GM23338 (cell line): ENCODE measurements around the gene ADAMTSL4. TPM values are rescaled to one million over a fixed set of nuclear protein-coding genes. Genes with fewer than 3 reads are reported as not detected.

ENCODE experiments used
- ATAC-seq: fragments of 200-7000 bp; cut with Tn5 transposase; 3 replicates; pipeline ENCODE4 v1.9.1; 2020
- DNase-seq: peaks from one replicate; pipeline ENCODE4 v3.0.0-alpha.2; 2015; ENCODE audit warnings: low spot score
- H2AFZ ChIP-seq: fragments of 200-600 bp; sonication (generic); 2 replicates; pipeline ENCODE4 v1.8.0; 2016; ENCODE audit warnings: antibody characterized with exemption, mild to moderate bottlenecking, moderate library complexity
- H3F3A ChIP-seq: fragments of 200-600 bp; sonication (generic); replicated peaks from 2 replicates; pipeline ENCODE4 v1.8.0; 2017; ENCODE audit warnings: antibody characterized with exemption, mixed run types, low read depth
- H3K27ac ChIP-seq: fragments of 200-600 bp; sonication (generic); 2 replicates; pipeline ENCODE4 v1.6.1; 2016; ENCODE audit warnings: low read depth
- H3K27me3 ChIP-seq: fragments of 200-600 bp; sonication (generic); 2 replicates; pipeline ENCODE4 v1.8.0; 2016; ENCODE audit warnings: mild to moderate bottlenecking, mixed run types, moderate library complexity; ENCODE audit not compliant: insufficient read depth
- H3K36me3 ChIP-seq: fragments of 200-600 bp; sonication (generic); 2 replicates; pipeline ENCODE4 v1.8.0; 2016; ENCODE audit warnings: mild to moderate bottlenecking; ENCODE audit not compliant: insufficient read depth
- H3K4me1 ChIP-seq: fragments of 200-600 bp; sonication (generic); 2 replicates; pipeline ENCODE4 v1.8.0; 2016; ENCODE audit warnings: mild to moderate bottlenecking, moderate library complexity; ENCODE audit not compliant: insufficient read depth
- H3K4me2 ChIP-seq: fragments of 200-600 bp; sonication (generic); 2 replicates; pipeline ENCODE4 v1.7.1; 2017; ENCODE audit warnings: mixed run types
- H3K4me3 ChIP-seq: fragments of 200-600 bp; sonication (generic); 2 replicates; pipeline ENCODE4 v1.6.1; 2016; ENCODE audit warnings: mixed run types
- H3K79me2 ChIP-seq: fragments of 200-600 bp; sonication (generic); replicated peaks from 2 replicates; pipeline ENCODE4 v1.8.0; 2017; ENCODE audit warnings: mild to moderate bottlenecking; ENCODE audit not compliant: insufficient read depth
- H3K9me2 ChIP-seq: fragments of 200-600 bp; sonication (generic); 2 replicates; pipeline ENCODE4 v1.8.0; 2017; ENCODE audit not compliant: insufficient read depth
- H4K20me1 ChIP-seq: fragments of 200-600 bp; sonication (generic); replicated peaks from 2 replicates; pipeline ENCODE4 v1.8.0; 2017; ENCODE audit warnings: mild to moderate bottlenecking; ENCODE audit not compliant: insufficient read depth
- H3K27ac Mint-ChIP-seq: 2 replicates; pipeline ENCODE4 v1.8.0; 2020; ENCODE audit warnings: inconsistent platforms, mild to moderate bottlenecking, moderate library complexity, mixed read lengths
- H3K27me3 Mint-ChIP-seq: 3 replicates; pipeline ENCODE4 v1.8.0; 2022; ENCODE audit warnings: low read depth, mild to moderate bottlenecking, moderate library complexity, mixed read lengths, inconsistent platforms; ENCODE audit not compliant: insufficient read depth, poor library complexity
- H3K36me3 Mint-ChIP-seq: 3 replicates; pipeline ENCODE4 v1.8.0; 2021; ENCODE audit warnings: low read depth, mild to moderate bottlenecking, inconsistent platforms, moderate library complexity, mixed read lengths
- H3K4me1 Mint-ChIP-seq: 3 replicates; pipeline ENCODE4 v1.8.0; 2020; ENCODE audit warnings: mild to moderate bottlenecking, inconsistent platforms, mixed read lengths
- H3K4me3 Mint-ChIP-seq: 3 replicates; pipeline ENCODE4 v1.8.0; 2021; ENCODE audit warnings: moderate library complexity, mild to moderate bottlenecking, inconsistent platforms, mixed read lengths
- H3K9me3 Mint-ChIP-seq: 3 replicates; pipeline ENCODE4 v1.8.0; 2020; ENCODE audit warnings: moderate library complexity, mild to moderate bottlenecking, inconsistent platforms, mixed read lengths
- CREB1 ChIP-seq: fragments of 250-450 bp; sonication (Bioruptor Pico); IDR thresholded peaks from 2 replicates; pipeline ENCODE4 v1.5.0; 2020; ENCODE audit warnings: low read depth, mild to moderate bottlenecking, moderate library complexity
- CTCF ChIP-seq, 2 experiments: fragments of 200-600 bp in 1 of 2; sonication (generic) in 1 of 2; conservative IDR thresholded peaks; 2 replicates each; pipeline versions ENCODE4 v1.5.1 to v1.6.1; 2016 to 2017; ENCODE audit warnings: antibody characterized with exemption in 2 of 2, low read depth in 2 of 2, mild to moderate bottlenecking in 2 of 2, moderate library complexity in 1 of 2
- EZH2 ChIP-seq: fragments of 200-600 bp; sonication (generic); IDR thresholded peaks from one replicate; pipeline ENCODE4 v1.8.0; 2017; ENCODE audit warnings: antibody characterized with exemption, mild to moderate bottlenecking, low read depth; ENCODE audit not compliant: unreplicated experiment
- EZH2phosphoT487 ChIP-seq: fragments of 200-600 bp; sonication (generic); IDR thresholded peaks from one replicate; pipeline ENCODE4 v1.8.1; 2018; ENCODE audit warnings: antibody characterized with exemption; ENCODE audit not compliant: unreplicated experiment
- JUNB ChIP-seq: IDR thresholded peaks from one replicate; pipeline ENCODE4 v1.6.1; 2016; ENCODE audit warnings: antibody characterized with exemption; ENCODE audit not compliant: unreplicated experiment
- NANOG ChIP-seq: IDR thresholded peaks from 2 replicates; pipeline ENCODE4 v1.6.1; 2016; ENCODE audit warnings: antibody characterized with exemption, borderline replicate concordance
- POLR2AphosphoS5 ChIP-seq: IDR thresholded peaks from 2 replicates; pipeline ENCODE4 v1.6.1; 2016; ENCODE audit warnings: antibody characterized with exemption, low read depth
- STAT1 ChIP-seq: IDR thresholded peaks from one replicate; pipeline ENCODE4 v1.6.1; 2016; ENCODE audit warnings: antibody characterized with exemption; ENCODE audit not compliant: unreplicated experiment
- ZNF114 ChIP-seq: fragments of 250-450 bp; sonication (Bioruptor Pico); IDR thresholded peaks from 2 replicates; pipeline ENCODE4 v1.5.0; 2020; ENCODE audit warnings: mild to moderate bottlenecking, moderate library complexity
- ZNF331 ChIP-seq: fragments of 250-450 bp; sonication (Bioruptor Pico); IDR thresholded peaks from 2 replicates; pipeline ENCODE4 v1.5.0; 2020; ENCODE audit warnings: low read depth, mild to moderate bottlenecking, moderate library complexity
- polyA plus RNA-seq: library from polyadenylated mRNA; unstranded; fragments of >200 nt; fragmentation: Nextera tagmentation; extraction: Ambion mirVana; gene quantifications from 2 replicates; pipeline ENCODE4 v1.2.1, GENCODE V29; 2016
- total RNA-seq: library from RNA; depleted of rRNA; stranded (reverse); fragments of >200 nt; shearing (Covaris generic); gene quantifications from 2 replicates; pipeline ENCODE4 v1.2.3, GENCODE V29; 2014

ADAMTSL4 gene
- total and polyA plus RNA-seq, 2 experiments from 2014 or later: 5.3 to 5.8 TPM

GRCh38 chr1:150521196-150521968 lies 27.8 kb upstream of the ADAMTSL4 start:
- Histone ChIP-seq H3F3A (0 out of 2 replicates have a peak, but pooled peaks cover 10% of the 10 kb centered on the region), H3K79me2 (no peaks in the 10 kb centered on the region), H2AFZ (no peak overlapping the region), H4K20me1 (no peaks in the 10 kb centered on the region), H3K4me2 (no peak overlapping the region), H3K36me3 (no peaks in the 10 kb centered on the region), H3K4me3 (no peak overlapping the region), H3K4me1 (peaks cover 5% of the 10 kb centered on the region; the same call in 1 of the 2 replicates), H3K27ac (no peak overlapping the region), H3K27me3 (no peaks in the 10 kb centered on the region), H3K9me2 (no peaks in the 10 kb centered on the region)
- Mint-ChIP-seq H3K4me1 (peaks cover 5% of the 10 kb centered on the region), H3K27ac (no peak overlapping the region), H3K27me3 (peaks cover 3% of the 10 kb centered on the region), H3K9me3 (no peaks in the 10 kb centered on the region), H3K4me3 (no peak overlapping the region), H3K36me3 (no peaks in the 10 kb centered on the region)
- ATAC-seq (no peak), DNase-seq (no peak)
- TF ChIP-seq CREB1 (CRISPR knock-in tag): no peak

- ATAC-seq (no peak), DNase-seq (no peak)
- Histone ChIP-seq H3K4me2 (no peak overlapping the region), H3K79me2 (no peaks in the 10 kb centered on the region), H3K9me2 (no peaks in the 10 kb centered on the region), H2AFZ (no peak overlapping the region), H3K4me1 (no peaks in the 10 kb centered on the region), H3K27me3 (no peaks in the 10 kb centered on the region), H3K36me3 (no peaks in the 10 kb centered on the region), H3K4me3 (no peak overlapping the region), H3K27ac (no peak overlapping the region), H4K20me1 (no peaks in the 10 kb centered on the region), H3F3A (no peaks in the 10 kb centered on the region)
- Mint-ChIP-seq H3K4me3 (no peak overlapping the region), H3K27me3 (no peaks in the 10 kb centered on the region), H3K4me1 (no peaks in the 10 kb centered on the region), H3K36me3 (no peaks in the 10 kb centered on the region), H3K27ac (no peak overlapping the region), H3K9me3 (no peaks in the 10 kb centered on the region)
- TF ChIP-seq JUNB: no peak
- TF ChIP-seq EZH2phosphoT487: no peak
- no peak for TF ChIP-seq POLR2AphosphoS5
- no peak for TF ChIP-seq ZNF114
- TF ChIP-seq NANOG: no peak
These were observed 23.9 kb upstream of the ADAMTSL4 start for GRCh38 chr1:150525348-150525747.

- Mint-ChIP-seq H3K4me3 (no peak overlapping the region), H3K27me3 (no peaks in the 10 kb centered on the region), H3K9me3 (no peaks in the 10 kb centered on the region), H3K27ac (no peak overlapping the region), H3K4me1 (peaks cover 4% of the 10 kb centered on the region; the same call in 2 of the 3 replicates), H3K36me3 (no peaks in the 10 kb centered on the region)
- no peaks in the 10 kb centered on the region for H3K9me2 ChIP-seq
- H3F3A ChIP-seq: peaks cover 7% of the 10 kb centered on the region; the same call in 1 of the 2 replicates
- no peak overlapping the region for H3K4me2 ChIP-seq
- no peak for TF ChIP-seq STAT1
- no peak for TF ChIP-seq EZH2phosphoT487
- no peak for TF ChIP-seq ZNF331
- no peak for TF ChIP-seq CTCF (conservative IDR thresholded peaks at IDR 0.05; ENCODE audit: low read depth in 2 of 2)
- TF ChIP-seq EZH2: no peak
- no peak overlapping the region for H3K27ac ChIP-seq
- DNase-seq (no peak), ATAC-seq (no peak)
- no peak overlapping the region for H3K4me3 ChIP-seq
- 0 out of 2 replicates have a peak, but pooled peaks cover 2% of the 10 kb centered on the region for H3K4me1 ChIP-seq
- no peaks in the 10 kb centered on the region for H3K27me3 ChIP-seq
- H3K36me3 ChIP-seq: no peaks in the 10 kb centered on the region
- H2AFZ ChIP-seq: no peak overlapping the region
- H3K79me2 ChIP-seq: no peaks in the 10 kb centered on the region
- no peaks in the 10 kb centered on the region for H4K20me1 ChIP-seq
These were observed 21.0 kb upstream of the ADAMTSL4 start for GRCh38 chr1:150528196-150528595.
